ENCODE measurements around the gene SHKBP1. TPM values are rescaled to one million over a fixed set of nuclear protein-coding genes. Genes with fewer than 3 reads are reported as not detected.

The SHKBP1 gene
- total RNA-seq, 1 donor, result 16.3 TPM

GRCh38 chr19:40565355-40565754 lies 11.3 kb upstream of the SHKBP1 start:
- Histone ChIP-seq H3K79me2 (ENCODE audit: insufficient read depth, low read length) (no peaks in the 10 kb centered on the region), H3K4me3 (ENCODE audit: insufficient read depth, low read length) (no peak overlapping the region), H3K27ac (ENCODE audit: low read depth, low read length) (no peak overlapping the region), H3K27me3 (ENCODE audit: insufficient read depth, low read length) (peaks cover 7% of the 10 kb centered on the region), H3K9me3 (ENCODE audit: low read depth, low read length) (no peaks in the 10 kb centered on the region), H3K36me3 (ENCODE audit: insufficient read depth, low read length) (no peaks in the 10 kb centered on the region), H3K4me2 (ENCODE audit: insufficient read depth, low read length) (no peak overlapping the region), H4K20me1 (ENCODE audit: insufficient read depth, low read length) (no peaks in the 10 kb centered on the region), H3K4me1 (ENCODE audit: insufficient read depth, low read length) (peaks cover 16% of the 10 kb centered on the region), H2AFZ (ENCODE audit: low read length) (no peak overlapping the region)
- TF ChIP-seq, protein P1, sequence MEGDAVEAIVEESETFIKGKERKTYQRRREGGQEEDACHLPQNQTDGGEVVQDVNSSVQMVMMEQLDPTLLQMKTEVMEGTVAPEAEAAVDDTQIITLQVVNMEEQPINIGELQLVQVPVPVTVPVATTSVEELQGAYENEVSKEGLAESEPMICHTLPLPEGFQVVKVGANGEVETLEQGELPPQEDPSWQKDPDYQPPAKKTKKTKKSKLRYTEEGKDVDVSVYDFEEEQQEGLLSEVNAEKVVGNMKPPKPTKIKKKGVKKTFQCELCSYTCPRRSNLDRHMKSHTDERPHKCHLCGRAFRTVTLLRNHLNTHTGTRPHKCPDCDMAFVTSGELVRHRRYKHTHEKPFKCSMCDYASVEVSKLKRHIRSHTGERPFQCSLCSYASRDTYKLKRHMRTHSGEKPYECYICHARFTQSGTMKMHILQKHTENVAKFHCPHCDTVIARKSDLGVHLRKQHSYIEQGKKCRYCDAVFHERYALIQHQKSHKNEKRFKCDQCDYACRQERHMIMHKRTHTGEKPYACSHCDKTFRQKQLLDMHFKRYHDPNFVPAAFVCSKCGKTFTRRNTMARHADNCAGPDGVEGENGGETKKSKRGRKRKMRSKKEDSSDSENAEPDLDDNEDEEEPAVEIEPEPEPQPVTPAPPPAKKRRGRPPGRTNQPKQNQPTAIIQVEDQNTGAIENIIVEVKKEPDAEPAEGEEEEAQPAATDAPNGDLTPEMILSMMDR (IDR thresholded peaks at IDR 0.05; ENCODE audit: extremely low read depth, low read depth, low read length), result no peak
- DNase-seq (ENCODE audit: insufficient read length, low spot score, missing footprints), result peak; percentile 19

DNA sequence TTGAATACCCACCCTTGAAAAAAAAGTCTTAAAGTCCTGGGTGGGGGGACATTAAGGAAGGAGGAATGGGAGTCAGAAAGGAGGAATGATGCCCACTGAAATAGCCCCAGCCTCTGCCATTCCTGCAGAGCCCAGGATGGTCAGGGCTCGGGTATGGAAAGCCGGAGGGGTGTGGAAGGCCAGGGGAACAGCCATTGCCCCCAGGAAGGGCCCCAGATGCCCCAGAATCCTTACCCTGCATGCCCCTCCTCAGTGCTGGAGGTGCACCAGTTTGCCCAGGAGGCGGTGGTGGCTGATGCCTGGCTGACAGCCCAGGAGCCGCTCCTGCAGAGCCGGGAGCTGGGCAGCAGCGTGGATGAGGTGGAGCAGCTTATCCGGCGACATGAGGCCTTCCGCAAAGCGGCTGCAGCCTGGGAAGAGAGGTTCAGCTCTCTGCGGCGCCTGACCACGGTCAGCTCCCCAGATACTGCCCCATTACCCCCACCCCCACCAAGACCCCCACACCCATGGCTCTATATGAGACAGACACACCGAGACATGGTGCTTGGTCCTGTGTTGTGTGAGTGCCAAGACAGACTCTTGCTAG lies 10.7 kb upstream of the SHKBP1 start:
- Histone ChIP-seq H3K9me3 (ENCODE audit: low read depth, low read length) (no peaks in the 10 kb centered on the region), H3K27me3 (ENCODE audit: insufficient read depth, low read length) (peaks cover 7% of the 10 kb centered on the region), H3K79me2 (ENCODE audit: insufficient read depth, low read length) (no peaks in the 10 kb centered on the region), H3K4me3 (ENCODE audit: insufficient read depth, low read length) (no peak overlapping the region), H3K4me2 (ENCODE audit: insufficient read depth, low read length) (no peak overlapping the region), H3K4me1 (ENCODE audit: insufficient read depth, low read length) (peaks cover 16% of the 10 kb centered on the region), H3K36me3 (ENCODE audit: insufficient read depth, low read length) (no peaks in the 10 kb centered on the region), H2AFZ (ENCODE audit: low read length) (no peak overlapping the region), H3K27ac (ENCODE audit: low read depth, low read length) (no peak overlapping the region), H4K20me1 (ENCODE audit: insufficient read depth, low read length) (no peaks in the 10 kb centered on the region)
- TF ChIP-seq, protein P1 (IDR thresholded peaks at IDR 0.05; ENCODE audit: extremely low read depth, low read depth, low read length), result no peak
- peak; percentile 71 for DNase-seq (ENCODE audit: insufficient read length, low spot score, missing footprints)

DNA sequence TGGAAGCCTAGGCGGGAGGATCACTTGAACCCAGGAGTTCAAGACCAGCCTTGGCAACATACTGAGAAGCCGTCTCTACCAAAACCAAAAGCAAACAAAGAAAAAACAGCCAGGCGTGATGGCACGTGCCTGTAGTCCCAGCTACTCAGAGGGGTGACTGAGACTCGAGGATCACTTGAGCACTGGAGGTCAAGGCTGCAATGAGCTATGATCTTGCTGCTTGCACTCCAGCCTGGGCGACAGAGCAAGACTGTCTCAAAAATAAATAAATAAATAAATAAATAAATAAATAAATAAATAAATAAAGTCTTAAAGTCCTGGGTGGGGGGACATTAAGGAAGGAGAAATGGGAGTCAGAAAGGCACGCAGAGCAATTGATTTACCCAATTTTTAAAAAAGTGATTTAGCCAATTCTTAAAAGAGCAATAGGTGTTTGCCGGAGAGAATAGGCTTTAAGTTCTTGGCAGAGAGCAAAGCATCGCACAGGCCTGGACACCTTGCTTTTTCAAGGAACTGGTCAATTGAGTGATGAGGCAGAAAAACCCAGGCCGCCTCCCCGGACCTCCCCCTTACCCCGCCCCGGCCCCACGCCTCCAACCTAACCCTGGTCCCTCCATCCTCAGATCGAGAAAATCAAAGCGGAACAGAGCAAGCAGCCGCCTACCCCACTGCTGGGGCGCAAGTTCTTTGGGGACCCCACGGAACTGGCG lies 9.5 kb upstream of the SHKBP1 start:
- peak overlapping the region; percentile 76 for H3K4me2 ChIP-seq (ENCODE audit: insufficient read depth, low read length)
- DNase-seq (ENCODE audit: insufficient read length, low spot score, missing footprints), result peak; percentile 83
- peak overlapping the region; percentile 70 for H2AFZ ChIP-seq (ENCODE audit: low read length)

More for the DNA sequence above, 9.5 kb upstream of the SHKBP1 start:
- H3K4me3 ChIP-seq (ENCODE audit: insufficient read depth, low read length), result peak overlapping the region; percentile 67
- H3K27me3 ChIP-seq (ENCODE audit: insufficient read depth, low read length), result peaks cover 7% of the 10 kb centered on the region
- TF ChIP-seq, protein P1 (IDR thresholded peaks at IDR 0.05; ENCODE audit: extremely low read depth, low read depth, low read length), result no peak
- no peaks in the 10 kb centered on the region for H3K9me3 ChIP-seq (ENCODE audit: low read depth, low read length)
- peaks cover 16% of the 10 kb centered on the region for H3K4me1 ChIP-seq (ENCODE audit: insufficient read depth, low read length)
- H3K27ac ChIP-seq (ENCODE audit: low read depth, low read length), result no peak overlapping the region
- H4K20me1 ChIP-seq (ENCODE audit: insufficient read depth, low read length), result no peaks in the 10 kb centered on the region
- no peaks in the 10 kb centered on the region for H3K36me3 ChIP-seq (ENCODE audit: insufficient read depth, low read length)
- H3K79me2 ChIP-seq (ENCODE audit: insufficient read depth, low read length), result no peaks in the 10 kb centered on the region
